H1 (cell line): ENCODE data around the gene BCAS2. TPM values are rescaled to one million over a fixed set of nuclear protein-coding genes. Genes with fewer than 3 reads are reported as not detected.

Experiments
- CTCF ChIA-PET: fragments of 300-600 bp; sonication (Branson Sonifier 250); formaldehyde crosslinking; loops from one replicate; lab custom pipeline; 2021; ENCODE audit not compliant: partially characterized antibody; lab: Charles Lee
- POLR2A ChIA-PET: fragments of 300-600 bp; sonication (Branson Sonifier 250); formaldehyde crosslinking; loops from one replicate; lab custom pipeline; 2021; ENCODE audit warnings: inconsistent platforms; ENCODE audit not compliant: partially characterized antibody; lab: Charles Lee
- DNase-seq, 2 experiments: peaks; one replicate each; pipeline versions ENCODE4 v3.0.0 to v3.0.0-alpha.2; 2010 to 2022; ENCODE audit warnings: low spot score in 2 of 2, low read depth in 1 of 2, mixed read lengths in 1 of 2
- FAIRE-seq: peaks from 2 replicates; lab custom pipeline; 2011; peaks lifted over from hg19 to GRCh38; lab: Jason Lieb, UNC
- H2AFZ ChIP-seq: 2 replicates; pipeline ENCODE4 v1.8.1; 2012; ENCODE audit warnings: low read length, inconsistent platforms
- H2AK5ac ChIP-seq: 2 replicates; pipeline ENCODE4 v1.6.1; 2013; ENCODE audit warnings: low read depth, low read length
- H2BK120ac ChIP-seq: replicated peaks from 2 replicates; pipeline ENCODE3; 2013; ENCODE audit warnings: low read depth, low read length, inconsistent platforms
- H2BK12ac ChIP-seq: 2 replicates; pipeline ENCODE4 v1.6.1; 2013; ENCODE audit warnings: low read depth, low read length
- H2BK15ac ChIP-seq: 2 replicates; pipeline ENCODE4 v1.6.1; 2013; ENCODE audit warnings: low read length
- H2BK20ac ChIP-seq: 2 replicates; pipeline ENCODE4 v1.6.1; 2013; ENCODE audit warnings: low read length
- H2BK5ac ChIP-seq: 2 replicates; pipeline ENCODE4 v1.6.1; 2013; ENCODE audit warnings: low read depth, low read length
- H3K14ac ChIP-seq: 2 replicates; pipeline ENCODE4 v1.6.1; 2013; ENCODE audit warnings: inconsistent platforms; ENCODE audit not compliant: insufficient read length
- H3K18ac ChIP-seq: 2 replicates; pipeline ENCODE4 v1.6.1; 2013; ENCODE audit warnings: low read length; ENCODE audit errors: extremely low read depth
- H3K23ac ChIP-seq: 2 replicates; pipeline ENCODE4 v1.6.1; 2013; ENCODE audit warnings: inconsistent platforms; ENCODE audit not compliant: insufficient read length
- H3K23me2 ChIP-seq: 2 replicates; pipeline ENCODE4 v1.6.1; 2013; ENCODE audit warnings: low read depth, low read length
- H3K27ac ChIP-seq: 2 replicates; pipeline ENCODE4 v1.6.1; 2011; ENCODE audit warnings: low read depth, low read length, inconsistent platforms
- H3K27me3 ChIP-seq, 4 experiments: replicated peaks in 1 of 4; 1 replicate in 1 of 4; 2 replicates in 3 of 4; pipeline versions ENCODE4 v1.6.1 to v1.8.1; 2011 to 2013; ENCODE audit warnings: low read length in 3 of 4, mild to moderate bottlenecking in 3 of 4, inconsistent platforms in 2 of 4, mixed read lengths in 2 of 4, moderate library complexity in 1 of 4; ENCODE audit not compliant: control insufficient read depth in 3 of 4, insufficient read depth in 3 of 4; ENCODE audit errors: extremely low read depth in 1 of 4
- H3K36me3 ChIP-seq, 4 experiments: 2 replicates each; pipeline versions ENCODE4 v1.6.1 to v1.8.1; 2011 to 2013; ENCODE audit warnings: mild to moderate bottlenecking in 4 of 4, low read length in 3 of 4, moderate library complexity in 2 of 4, control low read depth in 1 of 4, inconsistent platforms in 1 of 4; ENCODE audit not compliant: insufficient read depth in 4 of 4, control insufficient read depth in 2 of 4
- H3K4ac ChIP-seq: replicated peaks from 2 replicates; pipeline ENCODE3; 2013; ENCODE audit warnings: low read length, low read depth, mixed read lengths, inconsistent platforms; ENCODE audit not compliant: insufficient read length
- H3K4me1 ChIP-seq, 4 experiments: replicated peaks in 1 of 4; 1 replicate in 1 of 4; 2 replicates in 3 of 4; pipeline versions ENCODE4 v1.6.1 to v1.8.1; 2011 to 2013; ENCODE audit warnings: low read length in 3 of 4, inconsistent platforms in 2 of 4, mixed read lengths in 1 of 4; ENCODE audit not compliant: insufficient read depth in 4 of 4, control insufficient read depth in 3 of 4
- H3K4me2 ChIP-seq, 2 experiments: 2 replicates each; pipeline versions ENCODE4 v1.6.1 to v1.8.1; 2011 to 2013; ENCODE audit warnings: low read depth in 2 of 2, low read length in 2 of 2, control low read depth in 1 of 2, inconsistent platforms in 1 of 2, mild to moderate bottlenecking in 1 of 2; ENCODE audit not compliant: insufficient read depth in 1 of 2
- H3K4me3 ChIP-seq, 4 experiments: fragments of 200-600, 300-600 bp in 1 of 4; sonication (generic), shearing (Covaris generic), sonication (Bioruptor Twin) in 1 of 4; 2 replicates each; pipeline versions ENCODE4 v1.5.1 to v1.8.1; 2011 to 2016; ENCODE audit warnings: low read length in 4 of 4, low read depth in 3 of 4, control low read depth in 2 of 4, inconsistent platforms in 2 of 4, mild to moderate bottlenecking in 2 of 4, mixed read lengths in 1 of 4, moderate library complexity in 1 of 4; ENCODE audit not compliant: insufficient read depth in 2 of 4; ENCODE audit errors: extremely low read depth in 1 of 4
- H3K56ac ChIP-seq: replicated peaks from 2 replicates; pipeline ENCODE3; 2013; ENCODE audit warnings: low read depth, mild to moderate bottlenecking, mixed read lengths, low read length, inconsistent platforms; ENCODE audit not compliant: insufficient read length
- H3K79me1 ChIP-seq: 2 replicates; pipeline ENCODE4 v1.6.1; 2013; ENCODE audit warnings: low read depth, low read length, control low read depth
- H3K79me2 ChIP-seq, 2 experiments: 2 replicates each; pipeline versions ENCODE4 v1.6.1 to v1.8.1; 2012 to 2013; ENCODE audit warnings: low read length in 2 of 2, mild to moderate bottlenecking in 2 of 2, inconsistent platforms in 1 of 2; ENCODE audit not compliant: insufficient read depth in 2 of 2, control insufficient read depth in 1 of 2
- H3K9ac ChIP-seq, 4 experiments: replicated peaks in 1 of 4; 1 replicate in 1 of 4; 2 replicates in 3 of 4; pipeline versions ENCODE4 v1.6.1 to v1.8.1; 2011 to 2013; ENCODE audit warnings: low read depth in 3 of 4, low read length in 3 of 4, control low read depth in 2 of 4, mild to moderate bottlenecking in 2 of 4, moderate library complexity in 2 of 4, inconsistent platforms in 1 of 4; ENCODE audit errors: extremely low read depth in 1 of 4
- H3K9me3 ChIP-seq, 2 experiments: 2 replicates each; pipeline versions ENCODE4 v1.6.1 to v1.8.1; 2012 to 2013; ENCODE audit warnings: mild to moderate bottlenecking in 2 of 2, moderate library complexity in 2 of 2, control low read depth in 1 of 2, inconsistent platforms in 1 of 2, low read depth in 1 of 2, low read length in 1 of 2, mixed read lengths in 1 of 2; ENCODE audit not compliant: insufficient read depth in 2 of 2
- H4K20me1 ChIP-seq, 2 experiments: replicated peaks in 1 of 2; 2 replicates each; pipeline versions ENCODE3 to v1.8.1; 2011 to 2013; ENCODE audit warnings: inconsistent platforms in 2 of 2, low read length in 2 of 2, mild to moderate bottlenecking in 1 of 2; ENCODE audit not compliant: insufficient read depth in 2 of 2, control insufficient read depth in 1 of 2
- H4K5ac ChIP-seq: 2 replicates; pipeline ENCODE4 v1.6.1; 2013; ENCODE audit warnings: low read length, low read depth, mixed read lengths, inconsistent platforms; ENCODE audit not compliant: insufficient read length
- H4K8ac ChIP-seq: 2 replicates; pipeline ENCODE4 v1.8.0; 2013; ENCODE audit warnings: mild to moderate bottlenecking, moderate library complexity, low read length, inconsistent platforms; ENCODE audit not compliant: insufficient read depth; ENCODE audit errors: extremely low read depth
- H4K91ac ChIP-seq: replicated peaks from 2 replicates; pipeline ENCODE3; 2013; ENCODE audit warnings: low read length, mixed read lengths, inconsistent platforms; ENCODE audit not compliant: insufficient read length
- ASH2L ChIP-seq: fragments of 200-600, 300-600 bp; sonication (generic); IDR thresholded peaks from one replicate; pipeline ENCODE4 v1.7.1; 2017; ENCODE audit warnings: low read length
- HDAC6 ChIP-seq: IDR thresholded peaks from one replicate; pipeline ENCODE4 v1.7.1; 2012; ENCODE audit warnings: low read depth, mild to moderate bottlenecking, inconsistent platforms, low read length, moderate library complexity
- JUN ChIP-seq: IDR thresholded peaks from 2 replicates; pipeline ENCODE4 v1.6.1; 2011; ENCODE audit warnings: low read depth, mild to moderate bottlenecking, improper control_type of control experiment, low read length
- RAD21 ChIP-seq, 2 experiments: IDR thresholded peaks in 1 of 2; conservative IDR thresholded peaks in 1 of 2; 2 replicates each; pipeline ENCODE4 v1.6.1; 2011; ENCODE audit warnings: low read depth in 2 of 2, low read length in 2 of 2, improper control_type of control experiment in 1 of 2, inconsistent platforms in 1 of 2, mild to moderate bottlenecking in 1 of 2, moderate library complexity in 1 of 2
- SP2 ChIP-seq: IDR thresholded peaks from 2 replicates; pipeline ENCODE4 v1.6.1; 2012; ENCODE audit warnings: mild to moderate bottlenecking, low read length, inconsistent platforms
- SP4 ChIP-seq: IDR thresholded peaks from 2 replicates; pipeline ENCODE4 v1.6.1; 2012; ENCODE audit warnings: low read length, inconsistent platforms
- TEAD4 ChIP-seq: IDR thresholded peaks from 2 replicates; pipeline ENCODE4 v1.6.1; 2012; ENCODE audit warnings: low read depth, low read length, inconsistent platforms, mixed read lengths
- WGBS, 2 experiments: shearing (Covaris generic) in 1 of 2; methylation state at CpG; one replicate each; pipeline versions ENCODE4 v1.1.6 to v1.1.7; 2013 to 2015; ENCODE audit warnings: low lambda C conversion rate in 2 of 2, mixed read lengths in 2 of 2, inconsistent platforms in 1 of 2, low coverage in 1 of 2, missing lambda C conversion rate in 1 of 2; ENCODE audit not compliant: insufficient replicate concordance in 2 of 2, insufficient coverage in 1 of 2, insufficient read length in 1 of 2; ENCODE audit errors: extremely low coverage in 1 of 2, missing lambda C conversion rate in 1 of 2; 5-methylcytosine and 5-hydroxymethylcytosine counted together
- polyA plus RNA-seq, 7 experiments: library from polyadenylated mRNA; depleted of rRNA in 3 of 7; stranded (reverse) in 5 of 7; unstranded in 2 of 7; fragments of >200 nt in 5 of 7; fragments of 200-250 nt in 2 of 7; gene quantifications; 1 replicate in 5 of 7; 2 replicates in 1 of 7; 4 replicates in 1 of 7; pipeline versions ENCODE4 v1.2.1 to v1.2.3, GENCODE V29; 2011 to 2013; ENCODE audit warnings: missing spikeins in 2 of 7, mixed read lengths in 2 of 7
- total RNA-seq: library from RNA; stranded (reverse); fragmentation: NEBNext Ultra II Directional; extraction: Animal tissue kit (Norgen Biotek cat#: 25700); gene quantifications from 2 replicates; pipeline ENCODE4 v1.2.1, GENCODE V29; 2021

The BCAS2 gene
- total and polyA plus RNA-seq, 2 of the 8 experiments (the other 6 are each of a cell fraction or from before 2014, with no cell fraction given), result 18.0 to 52.2 TPM

DNA sequence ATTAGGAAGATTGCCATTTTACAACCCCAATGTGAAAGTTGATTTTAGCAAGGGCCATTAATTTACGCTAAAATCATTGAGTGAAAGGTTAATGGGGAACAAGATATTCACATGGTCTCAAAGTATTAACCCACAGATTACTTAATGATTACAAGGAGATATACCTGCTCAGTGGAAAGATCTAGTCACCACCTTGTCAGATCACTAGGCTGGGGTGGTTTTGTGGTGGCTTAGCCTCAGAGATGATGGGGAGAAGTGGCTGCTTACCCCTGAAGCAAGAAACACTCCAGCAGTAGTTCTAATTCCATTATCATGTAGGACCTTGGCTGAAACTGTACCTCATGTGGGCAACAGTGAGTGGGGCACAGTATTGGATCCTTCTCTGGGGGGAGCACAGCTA is 50.3 kb downstream of the BCAS2 start:
- no peak overlapping the region for H4K5ac ChIP-seq
- H3K4me3 ChIP-seq, result no peak overlapping the region
- H3K4me1 ChIP-seq, result no peaks in the 10 kb centered on the region
- no peak overlapping the region for H3K56ac ChIP-seq
- H3K18ac ChIP-seq, result no peak overlapping the region
- H3K4ac ChIP-seq, result no peak overlapping the region
- TF ChIP-seq TEAD4, result no peak
- no peak for TF ChIP-seq ASH2L
- TF ChIP-seq JUN, result no peak
- no peak for TF ChIP-seq SP4
- TF ChIP-seq SP2, result no peak
- TF ChIP-seq HDAC6, result no peak
- TF ChIP-seq RAD21 (IDR thresholded peaks at IDR 0.05 in 1 of 2, conservative IDR thresholded peaks at IDR 0.05 in 1 of 2; ENCODE audit: low read depth in 2 of 2, low read length in 2 of 2), result no peak
- H4K8ac ChIP-seq, result no peak overlapping the region
- H3K23me2 ChIP-seq, result no peaks in the 10 kb centered on the region
- no peak overlapping the region for H2BK20ac ChIP-seq
- H2BK15ac ChIP-seq, result no peak overlapping the region
- H3K9me3 ChIP-seq, result no peaks in the 10 kb centered on the region
- no peak overlapping the region for H3K9ac ChIP-seq
- CTCF ChIA-PET, result no interaction called here
- no peak overlapping the region; the same call in 1 of the 2 replicates for H2AFZ ChIP-seq
- no peak overlapping the region for H3K23ac ChIP-seq
- no peaks in the 10 kb centered on the region for H4K20me1 ChIP-seq
- no peaks in the 10 kb centered on the region for H3K79me1 ChIP-seq
- H2BK120ac ChIP-seq, result no peak overlapping the region
- no peaks in the 10 kb centered on the region for H3K79me2 ChIP-seq
- H3K36me3 ChIP-seq, result no peaks in the 10 kb centered on the region
- no peak overlapping the region for H4K91ac ChIP-seq
- H2AK5ac ChIP-seq, result no peak overlapping the region
- no peak overlapping the region for H2BK5ac ChIP-seq
- H3K14ac ChIP-seq, result no peak overlapping the region
- no peaks in the 10 kb centered on the region for H3K27me3 ChIP-seq
- DNase-seq, result no peak
- POLR2A ChIA-PET, result no interaction called here
- no peak overlapping the region for H3K27ac ChIP-seq
- WGBS, 2 experiments, result 0% methylated on average over 1 of the region's 1 CpG; no CpG with 5 or more reads in 1 of the 2 experiments
- H2BK12ac ChIP-seq, result no peak overlapping the region
- FAIRE-seq, result no peak
- no peak overlapping the region for H3K4me2 ChIP-seq
